WTC11 (cell line): ENCODE results near the gene CD226. TPM values are rescaled to one million over a fixed set of nuclear protein-coding genes. Genes with fewer than 3 reads are reported as not detected.
A peak's percentile ranks its signal among the peaks of the same experiment; 100 is the strongest.

ENCODE experiments used
- ATAC-seq: fragments of 200-7000 bp; cut with Tn5 transposase; 2 replicates; pipeline ENCODE4 v1.10.0; 2021; ENCODE audit warnings: mild to moderate bottlenecking, moderate library complexity
- CTCF ChIA-PET: fragments of 300-600 bp; sonication (Branson Sonifier 250); formaldehyde crosslinking; loops from one replicate; lab custom pipeline; 2021; ENCODE audit warnings: antibody characterized with exemption; lab: Charles Lee
- POLR2A ChIA-PET: fragments of 350-600 bp; sonication (Branson Sonifier 250); formaldehyde crosslinking; loops from one replicate; lab custom pipeline; 2021; ENCODE audit warnings: antibody characterized with exemption; lab: Charles Lee
- DNase-seq: peaks from one replicate; pipeline ENCODE4 v3.0.0; 2021; ENCODE audit warnings: low spot score
- H3K27ac Mint-ChIP-seq: 2 replicates; pipeline ENCODE4 v1.8.0; 2021; ENCODE audit warnings: mixed read lengths
- H3K27me3 Mint-ChIP-seq: 2 replicates; pipeline ENCODE4 v1.8.0; 2021; ENCODE audit warnings: low read depth, mild to moderate bottlenecking, moderate library complexity, mixed read lengths
- H3K36me3 Mint-ChIP-seq: 2 replicates; pipeline ENCODE4 v1.8.0; 2021; ENCODE audit warnings: mixed read lengths
- H3K4me1 Mint-ChIP-seq: 2 replicates; pipeline ENCODE4 v1.8.0; 2022; ENCODE audit warnings: mixed read lengths
- H3K4me3 Mint-ChIP-seq: 2 replicates; pipeline ENCODE4 v1.8.0; 2021; ENCODE audit warnings: mild to moderate bottlenecking, moderate library complexity, mixed read lengths
- H3K9me3 Mint-ChIP-seq: 2 replicates; pipeline ENCODE4 v1.8.0; 2021; ENCODE audit warnings: mixed read lengths
- AFF4 ChIP-seq: sonication (generic); formaldehyde crosslinking; IDR thresholded peaks from 2 replicates; pipeline ENCODE4 v1.8.1; 2023; ENCODE audit warnings: mild to moderate bottlenecking, missing genetic modification reagents, borderline replicate concordance
- CREM ChIP-seq: sonication (generic); formaldehyde crosslinking; IDR thresholded peaks from 2 replicates; pipeline ENCODE4 v1.8.1; 2022; ENCODE audit warnings: mild to moderate bottlenecking, missing genetic modification reagents, moderate library complexity
- ESRRA ChIP-seq: sonication (generic); formaldehyde crosslinking; IDR thresholded peaks from 2 replicates; pipeline ENCODE4 v1.8.1; 2022; ENCODE audit warnings: mild to moderate bottlenecking, missing genetic modification reagents, borderline replicate concordance
- GTF2I ChIP-seq: fragments of 250-450 bp; sonication (Bioruptor Pico); conservative IDR thresholded peaks from 2 replicates; pipeline ENCODE4 v1.4.0; 2021; ENCODE audit warnings: mild to moderate bottlenecking
- JUN ChIP-seq: sonication (generic); formaldehyde crosslinking; IDR thresholded peaks from 2 replicates; pipeline ENCODE4 v1.8.0; 2023; ENCODE audit warnings: mild to moderate bottlenecking, missing genetic modification reagents
- KAT7 ChIP-seq: sonication (generic); formaldehyde crosslinking; IDR thresholded peaks from 2 replicates; pipeline ENCODE4 v1.8.1; 2023; ENCODE audit warnings: missing genetic modification reagents, mild to moderate bottlenecking, borderline replicate concordance
- MYBL2 ChIP-seq: sonication (generic); formaldehyde crosslinking; IDR thresholded peaks from 2 replicates; pipeline ENCODE4 v1.8.1; 2023; ENCODE audit warnings: mild to moderate bottlenecking, moderate library complexity, missing genetic modification reagents
- NR2C2 ChIP-seq: sonication (generic); formaldehyde crosslinking; IDR thresholded peaks from 2 replicates; pipeline ENCODE4 v1.8.0; 2022; ENCODE audit warnings: mild to moderate bottlenecking, missing genetic modification reagents
- NR3C1 ChIP-seq: sonication (generic); formaldehyde crosslinking; conservative IDR thresholded peaks from 2 replicates; pipeline ENCODE4 v1.8.1; 2023; ENCODE audit warnings: low read depth, mild to moderate bottlenecking, missing genetic modification reagents
- RELA ChIP-seq: sonication (generic); formaldehyde crosslinking; IDR thresholded peaks from 2 replicates; pipeline ENCODE4 v1.8.1; 2022; ENCODE audit warnings: missing genetic modification reagents, mild to moderate bottlenecking, borderline replicate concordance
- SMAD3 ChIP-seq: sonication (generic); formaldehyde crosslinking; IDR thresholded peaks from 2 replicates; pipeline ENCODE4 v1.8.0; 2022; ENCODE audit warnings: missing genetic modification reagents, mild to moderate bottlenecking, borderline replicate concordance
- SMAD4 ChIP-seq: sonication (generic); formaldehyde crosslinking; IDR thresholded peaks from 2 replicates; pipeline ENCODE4 v1.8.0; 2022; ENCODE audit warnings: mild to moderate bottlenecking, missing genetic modification reagents
- TCF7 ChIP-seq: sonication (generic); formaldehyde crosslinking; IDR thresholded peaks from 2 replicates; pipeline ENCODE4 v1.8.0; 2022; ENCODE audit warnings: mild to moderate bottlenecking, low read depth, missing genetic modification reagents, moderate library complexity
- TEAD1 ChIP-seq: sonication (generic); formaldehyde crosslinking; IDR thresholded peaks from 2 replicates; pipeline ENCODE4 v1.8.0; 2022; ENCODE audit warnings: mild to moderate bottlenecking, missing genetic modification reagents
- TEAD4 ChIP-seq: sonication (generic); formaldehyde crosslinking; IDR thresholded peaks from 2 replicates; pipeline ENCODE4 v1.8.0; 2022; ENCODE audit warnings: mild to moderate bottlenecking, missing genetic modification reagents
- USF2 ChIP-seq: sonication (generic); formaldehyde crosslinking; IDR thresholded peaks from 2 replicates; pipeline ENCODE4 v1.8.1; 2023; ENCODE audit warnings: mild to moderate bottlenecking, missing genetic modification reagents, moderate library complexity
- ZNF121 ChIP-seq: sonication (generic); formaldehyde crosslinking; IDR thresholded peaks from 2 replicates; pipeline ENCODE4 v1.8.0; 2023; ENCODE audit warnings: missing genetic modification reagents
- ZNF138 ChIP-seq: sonication (generic); formaldehyde crosslinking; conservative IDR thresholded peaks from 2 replicates; pipeline ENCODE4 v1.8.1; 2022; ENCODE audit warnings: mild to moderate bottlenecking, moderate library complexity, missing genetic modification reagents
- ZNF281 ChIP-seq: sonication (generic); formaldehyde crosslinking; IDR thresholded peaks from 2 replicates; pipeline ENCODE4 v1.8.0; 2023; ENCODE audit warnings: mild to moderate bottlenecking, missing genetic modification reagents
- total RNA-seq: library from RNA; stranded (reverse); gene quantifications from 3 replicates; pipeline ENCODE4 v1.2.3, GENCODE V29; 2021
- TF ChIP-seq, protein P1 (sequence below): sonication (generic); formaldehyde crosslinking; IDR thresholded peaks from 2 replicates; pipeline ENCODE4 v1.8.0; 2022; ENCODE audit warnings: mild to moderate bottlenecking, missing genetic modification reagents
- TF ChIP-seq, protein P2 (sequence below): sonication (generic); formaldehyde crosslinking; IDR thresholded peaks from 2 replicates; pipeline ENCODE4 v1.8.0; 2022; ENCODE audit warnings: mild to moderate bottlenecking, missing genetic modification reagents
- TF ChIP-seq, protein P3 (sequence below): fragments of 250-450 bp; sonication (Bioruptor Pico); IDR thresholded peaks from 2 replicates; pipeline ENCODE4 v1.9.0; 2021; ENCODE audit warnings: mild to moderate bottlenecking, borderline replicate concordance

The CD226 gene
- total RNA-seq, 1 experiment from 2014 or later = 0.24 TPM

- CTCF ChIA-PET = no interaction called here
- Mint-ChIP-seq H3K4me1 (peaks cover 23% of the 10 kb centered on the region), H3K4me3 (no peak overlapping the region), H3K36me3 (peaks cover 2% of the 10 kb centered on the region; the same call in 1 of the 2 replicates), H3K27ac (peak overlapping the region; percentile 67; the same call in 1 of the 2 replicates), H3K27me3 (no peaks in the 10 kb centered on the region), H3K9me3 (peaks cover 12% of the 10 kb centered on the region)
- DNase-seq (no peak), ATAC-seq (peak; percentile 46)
- POLR2A ChIA-PET = no interaction called here
- no peak for TF ChIP-seq TEAD4 (CRISPR knock-in tag)
- TF ChIP-seq USF2 (CRISPR knock-in tag) = 0 out of 2 replicates have a peak, but pooled peaks have one; percentile 27
- TF ChIP-seq SMAD3 (CRISPR knock-in tag) = no peak
- TF ChIP-seq, protein P1, sequence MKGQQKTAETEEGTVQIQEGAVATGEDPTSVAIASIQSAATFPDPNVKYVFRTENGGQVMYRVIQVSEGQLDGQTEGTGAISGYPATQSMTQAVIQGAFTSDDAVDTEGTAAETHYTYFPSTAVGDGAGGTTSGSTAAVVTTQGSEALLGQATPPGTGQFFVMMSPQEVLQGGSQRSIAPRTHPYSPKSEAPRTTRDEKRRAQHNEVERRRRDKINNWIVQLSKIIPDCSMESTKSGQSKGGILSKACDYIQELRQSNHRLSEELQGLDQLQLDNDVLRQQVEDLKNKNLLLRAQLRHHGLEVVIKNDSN (CRISPR knock-in tag) = 0 out of 2 replicates have a peak, but pooled peaks have one; percentile 22
- TF ChIP-seq, protein P2, sequence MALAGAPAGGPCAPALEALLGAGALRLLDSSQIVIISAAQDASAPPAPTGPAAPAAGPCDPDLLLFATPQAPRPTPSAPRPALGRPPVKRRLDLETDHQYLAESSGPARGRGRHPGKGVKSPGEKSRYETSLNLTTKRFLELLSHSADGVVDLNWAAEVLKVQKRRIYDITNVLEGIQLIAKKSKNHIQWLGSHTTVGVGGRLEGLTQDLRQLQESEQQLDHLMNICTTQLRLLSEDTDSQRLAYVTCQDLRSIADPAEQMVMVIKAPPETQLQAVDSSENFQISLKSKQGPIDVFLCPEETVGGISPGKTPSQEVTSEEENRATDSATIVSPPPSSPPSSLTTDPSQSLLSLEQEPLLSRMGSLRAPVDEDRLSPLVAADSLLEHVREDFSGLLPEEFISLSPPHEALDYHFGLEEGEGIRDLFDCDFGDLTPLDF (CRISPR knock-in tag) = no peak
Measured at GRCh38 chr18:69982417-69982816, 34.7 kb upstream of the CD226 start.

- Mint-ChIP-seq H3K9me3 (peaks cover 12% of the 10 kb centered on the region), H3K27me3 (no peaks in the 10 kb centered on the region), H3K4me1 (peaks cover 23% of the 10 kb centered on the region), H3K27ac (no peak overlapping the region), H3K36me3 (peaks cover 7% of the 10 kb centered on the region), H3K4me3 (no peak overlapping the region)
- ChIA-PET POLR2A (no interaction called here), CTCF (no interaction called here)
- DNase-seq = no peak
- no peak for ATAC-seq
- TF ChIP-seq ZNF281 (CRISPR knock-in tag) = no peak
- TF ChIP-seq ESRRA (CRISPR knock-in tag) = no peak
- no peak for TF ChIP-seq AFF4
- TF ChIP-seq, protein P3, sequence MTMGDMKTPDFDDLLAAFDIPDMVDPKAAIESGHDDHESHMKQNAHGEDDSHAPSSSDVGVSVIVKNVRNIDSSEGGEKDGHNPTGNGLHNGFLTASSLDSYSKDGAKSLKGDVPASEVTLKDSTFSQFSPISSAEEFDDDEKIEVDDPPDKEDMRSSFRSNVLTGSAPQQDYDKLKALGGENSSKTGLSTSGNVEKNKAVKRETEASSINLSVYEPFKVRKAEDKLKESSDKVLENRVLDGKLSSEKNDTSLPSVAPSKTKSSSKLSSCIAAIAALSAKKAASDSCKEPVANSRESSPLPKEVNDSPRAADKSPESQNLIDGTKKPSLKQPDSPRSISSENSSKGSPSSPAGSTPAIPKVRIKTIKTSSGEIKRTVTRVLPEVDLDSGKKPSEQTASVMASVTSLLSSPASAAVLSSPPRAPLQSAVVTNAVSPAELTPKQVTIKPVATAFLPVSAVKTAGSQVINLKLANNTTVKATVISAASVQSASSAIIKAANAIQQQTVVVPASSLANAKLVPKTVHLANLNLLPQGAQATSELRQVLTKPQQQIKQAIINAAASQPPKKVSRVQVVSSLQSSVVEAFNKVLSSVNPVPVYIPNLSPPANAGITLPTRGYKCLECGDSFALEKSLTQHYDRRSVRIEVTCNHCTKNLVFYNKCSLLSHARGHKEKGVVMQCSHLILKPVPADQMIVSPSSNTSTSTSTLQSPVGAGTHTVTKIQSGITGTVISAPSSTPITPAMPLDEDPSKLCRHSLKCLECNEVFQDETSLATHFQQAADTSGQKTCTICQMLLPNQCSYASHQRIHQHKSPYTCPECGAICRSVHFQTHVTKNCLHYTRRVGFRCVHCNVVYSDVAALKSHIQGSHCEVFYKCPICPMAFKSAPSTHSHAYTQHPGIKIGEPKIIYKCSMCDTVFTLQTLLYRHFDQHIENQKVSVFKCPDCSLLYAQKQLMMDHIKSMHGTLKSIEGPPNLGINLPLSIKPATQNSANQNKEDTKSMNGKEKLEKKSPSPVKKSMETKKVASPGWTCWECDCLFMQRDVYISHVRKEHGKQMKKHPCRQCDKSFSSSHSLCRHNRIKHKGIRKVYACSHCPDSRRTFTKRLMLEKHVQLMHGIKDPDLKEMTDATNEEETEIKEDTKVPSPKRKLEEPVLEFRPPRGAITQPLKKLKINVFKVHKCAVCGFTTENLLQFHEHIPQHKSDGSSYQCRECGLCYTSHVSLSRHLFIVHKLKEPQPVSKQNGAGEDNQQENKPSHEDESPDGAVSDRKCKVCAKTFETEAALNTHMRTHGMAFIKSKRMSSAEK (CRISPR knock-in tag) = no peak
- no peak for TF ChIP-seq MYBL2 (CRISPR knock-in tag)
- TF ChIP-seq RELA = no peak
- TF ChIP-seq JUN = no peak
- TF ChIP-seq SMAD4 = no peak
- no peak for TF ChIP-seq CREM (CRISPR knock-in tag)
- no peak for TF ChIP-seq NR3C1 (CRISPR knock-in tag)
- no peak for TF ChIP-seq ZNF121
- TF ChIP-seq ZNF138 (CRISPR knock-in tag) = no peak
- TF ChIP-seq GTF2I = no peak
- TF ChIP-seq SMAD3 (CRISPR knock-in tag) = no peak
- no peak for TF ChIP-seq NR2C2 (CRISPR knock-in tag)
- no peak for TF ChIP-seq TCF7 (CRISPR knock-in tag)
- no peak for TF ChIP-seq TEAD1 (CRISPR knock-in tag)
- TF ChIP-seq KAT7 (CRISPR knock-in tag) = no peak
Measured at GRCh38 chr18:69981948-69982347, 34.3 kb upstream of the CD226 start.
